Tibial nerve (tissue), 4 donors: ENCODE results near the gene ARMH4. TPM values are rescaled to one million over a fixed set of nuclear protein-coding genes. Genes with fewer than 3 reads are reported as not detected.
A peak's percentile ranks its signal among the peaks of the same experiment; 100 is the strongest.

Source experiments
- DNase-seq, 2 donors: peaks; one replicate each; pipeline ENCODE4 v3.0.0-alpha.2; 2019; ENCODE audit warnings: low spot score in 2 of 2
- H3K27ac ChIP-seq, 4 donors: fragments of 200-600 bp; sonication (generic) in 3 of 4; one replicate each; pipeline ENCODE4 v1.5.1; 2017 to 2019; ENCODE audit warnings: mild to moderate bottlenecking in 1 of 4
- H3K27me3 ChIP-seq, 2 donors: fragments of 200-600 bp; sonication (generic) in 1 of 2; one replicate each; pipeline versions ENCODE4 v1.5.1 to v1.6.0; 2017 to 2019
- H3K36me3 ChIP-seq, 3 donors: fragments of 200-600 bp; sonication (generic); one replicate each; pipeline ENCODE4 v1.5.1; 2018 to 2019
- H3K4me1 ChIP-seq, 4 donors: fragments of 200-600 bp; sonication (generic) in 3 of 4; one replicate each; pipeline ENCODE4 v1.5.1; 2017 to 2019
- H3K4me3 ChIP-seq, 4 donors: fragments of 200-600 bp; sonication (generic) in 3 of 4; one replicate each; pipeline ENCODE4 v1.5.1; 2017 to 2019; ENCODE audit warnings: mild to moderate bottlenecking in 1 of 4, moderate library complexity in 1 of 4
- H3K9me3 ChIP-seq, 4 donors: fragments of 200-600 bp; sonication (generic) in 3 of 4; one replicate each; pipeline ENCODE4 v1.5.1; 2017 to 2019
- EP300 ChIP-seq, 2 donors: sonication (generic); formaldehyde crosslinking; IDR thresholded peaks; one replicate each; pipeline ENCODE4 v1.6.1; 2017; ENCODE audit warnings: antibody characterized with exemption in 2 of 2, mild to moderate bottlenecking in 1 of 2
- POLR2A ChIP-seq, 2 donors: fragments of 450-650 bp; IDR thresholded peaks; one replicate each; pipeline ENCODE4 v1.6.1; 2017; ENCODE audit warnings: antibody characterized with exemption in 2 of 2, mild to moderate bottlenecking in 2 of 2, moderate library complexity in 2 of 2
- WGBS, 2 donors: methylation state at CpG; one replicate each; pipeline ENCODE4 v1.1.5; 2018; 5-methylcytosine and 5-hydroxymethylcytosine counted together
- total RNA-seq, 4 donors: library from RNA; depleted of rRNA; stranded (reverse); fragments of >200 nt; gene quantifications; one replicate each; pipeline ENCODE4 v1.1.0, GENCODE V29; 2016
- TF ChIP-seq, protein P1 (sequence below), 5 experiments: fragments of 200-600 bp in 3 of 5; fragments of 450-650 bp in 2 of 5; sonication (generic) in 3 of 5; IDR thresholded peaks; one replicate each; pipeline ENCODE4 v1.5.1; 2016 to 2019; ENCODE audit warnings: antibody characterized with exemption in 5 of 5, mild to moderate bottlenecking in 3 of 5, moderate library complexity in 2 of 5

Gene ARMH4
- total RNA-seq, 4 donors from 2014 or later, result 3.6 to 9.0 (median 5.6) TPM

DNA sequence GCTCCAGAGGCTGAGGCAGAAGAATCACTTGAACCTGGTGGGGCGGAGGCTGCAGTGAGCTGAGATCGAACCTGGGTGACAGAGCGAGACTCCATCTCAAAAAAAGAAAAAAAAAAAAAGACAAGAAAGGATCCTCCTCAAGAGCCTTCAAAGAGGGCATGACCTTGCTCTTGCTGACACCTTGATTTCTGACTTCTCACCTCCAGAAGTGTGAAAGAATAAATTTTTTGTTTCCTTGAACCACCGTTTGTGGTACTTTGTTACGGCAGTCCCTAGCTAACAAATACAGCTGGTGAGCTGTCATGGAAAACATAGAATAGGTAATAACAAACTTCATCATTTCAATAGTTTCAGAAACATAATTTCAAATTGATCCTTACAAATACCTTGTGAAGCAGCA, 46.1 kb upstream of the ARMH4 start:
- peaks cover 0 to 40% (median 11%) of the 10 kb centered on the region in 4 donors for H3K4me1 ChIP-seq
- 94 to 98% methylated on average over 5 of the region's 5 CpGs for WGBS, 2 donors
- H3K27ac ChIP-seq, result no peak overlapping the region
- H3K27me3 ChIP-seq, result no peaks in the 10 kb centered on the region
- DNase-seq, result no peak
- no peak overlapping the region for H3K4me3 ChIP-seq
- H3K36me3 ChIP-seq, result peaks cover 0 to 5% (median 0%) of the 10 kb centered on the region in 3 donors
- TF ChIP-seq EP300 (IDR thresholded peaks at IDR 0.05), result no peak
- TF ChIP-seq POLR2A (IDR thresholded peaks at IDR 0.05), result no peak
- TF ChIP-seq, protein P1, sequence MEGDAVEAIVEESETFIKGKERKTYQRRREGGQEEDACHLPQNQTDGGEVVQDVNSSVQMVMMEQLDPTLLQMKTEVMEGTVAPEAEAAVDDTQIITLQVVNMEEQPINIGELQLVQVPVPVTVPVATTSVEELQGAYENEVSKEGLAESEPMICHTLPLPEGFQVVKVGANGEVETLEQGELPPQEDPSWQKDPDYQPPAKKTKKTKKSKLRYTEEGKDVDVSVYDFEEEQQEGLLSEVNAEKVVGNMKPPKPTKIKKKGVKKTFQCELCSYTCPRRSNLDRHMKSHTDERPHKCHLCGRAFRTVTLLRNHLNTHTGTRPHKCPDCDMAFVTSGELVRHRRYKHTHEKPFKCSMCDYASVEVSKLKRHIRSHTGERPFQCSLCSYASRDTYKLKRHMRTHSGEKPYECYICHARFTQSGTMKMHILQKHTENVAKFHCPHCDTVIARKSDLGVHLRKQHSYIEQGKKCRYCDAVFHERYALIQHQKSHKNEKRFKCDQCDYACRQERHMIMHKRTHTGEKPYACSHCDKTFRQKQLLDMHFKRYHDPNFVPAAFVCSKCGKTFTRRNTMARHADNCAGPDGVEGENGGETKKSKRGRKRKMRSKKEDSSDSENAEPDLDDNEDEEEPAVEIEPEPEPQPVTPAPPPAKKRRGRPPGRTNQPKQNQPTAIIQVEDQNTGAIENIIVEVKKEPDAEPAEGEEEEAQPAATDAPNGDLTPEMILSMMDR (IDR thresholded peaks at IDR 0.05), result no peak
- H3K9me3 ChIP-seq, result no peaks in the 10 kb centered on the region

DNA sequence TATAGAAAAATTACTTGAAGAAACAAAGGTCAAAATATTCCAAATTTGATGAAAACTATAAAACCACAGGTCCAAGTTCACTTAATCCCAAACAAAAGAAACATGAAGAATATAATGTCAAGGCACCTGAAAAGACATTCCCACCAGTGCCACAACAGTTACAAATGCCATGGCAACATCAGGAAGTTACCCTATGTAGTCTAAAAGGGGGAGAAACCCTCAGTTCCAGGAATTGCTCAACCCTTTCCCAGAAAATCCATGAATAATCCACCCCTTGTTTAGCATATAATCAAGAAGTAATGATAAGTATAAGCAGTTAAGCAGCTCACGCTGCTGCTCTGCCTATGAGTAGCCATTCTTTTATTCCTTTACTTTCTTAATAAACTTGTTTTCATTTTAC, 44.2 kb upstream of the ARMH4 start:
- H3K27me3 ChIP-seq, result no peaks in the 10 kb centered on the region
- no peak for DNase-seq
- no peak overlapping the region for H3K4me3 ChIP-seq
- WGBS, 2 donors, result 86 to 87% methylated on average over 1 of the region's 1 CpG
- no peaks in the 10 kb centered on the region for H3K36me3 ChIP-seq
- TF ChIP-seq EP300 (IDR thresholded peaks at IDR 0.05) (no peak), POLR2A (IDR thresholded peaks at IDR 0.05) (no peak)
- TF ChIP-seq, protein P1 (IDR thresholded peaks at IDR 0.05), result no peak
- no peaks in the 10 kb centered on the region for H3K9me3 ChIP-seq
- H3K4me1 ChIP-seq, result peaks cover 0 to 25% (median 5%) of the 10 kb centered on the region in 4 donors
- H3K27ac ChIP-seq, result no peak overlapping the region

DNA sequence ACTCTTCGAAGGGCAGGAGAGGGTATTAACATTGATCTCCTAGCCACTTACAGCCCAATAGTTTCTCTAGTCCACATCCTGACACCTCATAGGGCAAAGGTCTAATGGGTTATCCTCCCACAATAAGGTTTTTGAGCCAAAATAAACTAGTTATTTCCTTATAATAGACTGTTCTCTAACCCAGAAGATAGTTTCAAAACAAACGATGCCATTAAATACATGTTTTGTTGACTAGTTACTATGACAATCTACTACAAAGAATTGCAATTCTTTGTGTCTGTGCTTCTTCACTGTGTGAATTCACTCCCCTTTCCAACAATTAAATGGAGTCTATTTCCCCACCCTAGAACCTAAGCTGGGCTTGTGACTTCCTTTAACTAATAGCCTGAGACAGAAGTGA, 41.5 kb upstream of the ARMH4 start:
- Histone ChIP-seq H3K4me3 (no peak overlapping the region), H3K27ac (peak overlapping the region in 1 of 4 donors; percentile 50), H3K9me3 (no peaks in the 10 kb centered on the region), H3K4me1 (peaks cover 0 to 13% (median 0%) of the 10 kb centered on the region in 4 donors), H3K27me3 (no peaks in the 10 kb centered on the region), H3K36me3 (no peaks in the 10 kb centered on the region)
- TF ChIP-seq EP300 (IDR thresholded peaks at IDR 0.05) (no peak), POLR2A (IDR thresholded peaks at IDR 0.05) (no peak)
- TF ChIP-seq, protein P1 (IDR thresholded peaks at IDR 0.05), result no peak
- 33 to 41% methylated on average over 2 of the region's 2 CpGs for WGBS, 2 donors
- no peak for DNase-seq

DNA sequence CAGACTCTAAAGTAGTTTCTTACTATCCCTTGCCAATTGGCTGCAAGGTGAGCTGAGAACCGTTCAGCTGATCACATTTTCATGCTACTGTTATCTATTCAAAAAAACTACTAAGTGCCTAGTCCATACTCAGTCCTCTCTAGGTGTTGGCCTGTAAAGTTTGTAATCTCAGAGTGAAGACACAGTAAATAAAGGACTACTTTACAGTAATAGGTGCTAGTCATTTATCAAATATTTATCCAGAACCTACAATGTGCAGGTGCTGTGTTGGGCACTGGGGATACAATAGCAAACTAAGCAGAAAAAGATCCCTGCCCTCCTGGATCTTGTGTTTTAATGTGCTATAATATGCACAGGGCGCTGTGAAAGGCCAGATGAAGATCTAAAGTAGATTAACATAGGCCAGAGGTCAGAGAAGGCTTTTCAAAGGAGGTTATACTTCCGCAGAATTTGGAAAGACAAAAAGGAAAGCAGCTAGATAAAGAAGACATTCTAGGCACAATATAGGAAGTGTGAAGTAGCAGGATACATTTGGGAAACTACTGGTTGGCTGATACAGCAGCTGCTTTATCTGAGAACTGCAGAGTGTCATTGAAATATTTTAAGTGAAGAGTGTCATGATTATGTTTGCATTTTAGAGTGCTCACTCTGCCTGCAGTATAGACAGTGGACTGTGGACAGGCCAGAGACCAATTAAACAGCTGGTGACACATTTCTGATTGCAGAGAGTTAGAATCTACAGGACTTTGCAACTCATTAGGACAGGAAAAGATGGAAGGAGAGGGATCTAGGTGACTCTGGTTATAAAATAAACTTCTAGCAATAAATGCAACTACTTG, 40.0 kb upstream of the ARMH4 start:
- no peaks in the 10 kb centered on the region for H3K9me3 ChIP-seq
- no peak overlapping the region for H3K27ac ChIP-seq
- WGBS, 2 donors, result 62 to 69% methylated on average over 3 of the region's 3 CpGs
- H3K4me3 ChIP-seq, result no peak overlapping the region
- TF ChIP-seq EP300 (IDR thresholded peaks at IDR 0.05), result no peak
- TF ChIP-seq POLR2A (IDR thresholded peaks at IDR 0.05), result no peak
- TF ChIP-seq, protein P1 (IDR thresholded peaks at IDR 0.05), result no peak
- no peak for DNase-seq
- H3K36me3 ChIP-seq, result no peaks in the 10 kb centered on the region
- peaks cover 0 to 13% (median 0%) of the 10 kb centered on the region in 4 donors for H3K4me1 ChIP-seq
- no peaks in the 10 kb centered on the region for H3K27me3 ChIP-seq

DNA sequence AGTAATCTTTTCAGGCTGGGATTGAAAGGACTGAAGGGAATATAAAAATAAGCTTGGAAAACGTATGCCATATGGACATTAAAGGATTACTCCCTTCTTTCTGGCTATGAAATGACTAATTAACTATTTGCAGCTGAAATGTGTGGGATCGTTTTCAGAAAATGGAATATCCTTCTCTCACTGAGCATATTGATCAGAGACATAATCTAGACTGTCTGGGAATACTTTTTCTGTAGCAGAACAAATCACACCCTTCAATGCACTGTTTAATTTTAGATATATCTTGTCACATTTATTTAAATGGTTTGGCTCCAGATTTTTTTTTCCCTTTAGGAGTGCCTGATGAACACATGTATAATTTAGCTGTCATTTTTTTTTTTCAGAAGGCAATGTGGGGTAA, 37.2 kb upstream of the ARMH4 start:
- Histone ChIP-seq H3K4me3 (no peak overlapping the region), H3K27me3 (no peaks in the 10 kb centered on the region), H3K9me3 (no peaks in the 10 kb centered on the region), H3K4me1 (peaks cover 0 to 10% (median 0%) of the 10 kb centered on the region in 4 donors), H3K36me3 (no peaks in the 10 kb centered on the region), H3K27ac (no peak overlapping the region)
- no peak for DNase-seq
- TF ChIP-seq, protein P1 (IDR thresholded peaks at IDR 0.05), result no peak
- 61 to 64% methylated on average over 2 of the region's 2 CpGs for WGBS, 2 donors
